CD4-positive, alpha-beta T cell (primary cell): ENCODE data around the gene IFI6. TPM values are rescaled to one million over a fixed set of nuclear protein-coding genes. Genes with fewer than 3 reads are reported as not detected.

Experiments
- ATAC-seq: fragments of 200-7000 bp; cut with Tn5 transposase; one replicate; pipeline ENCODE4 v1.10.0; 2022; ENCODE audit warnings: mild to moderate bottlenecking; ENCODE audit not compliant: poor library complexity
- CTCF ChIA-PET: fragments of 350-600 bp; sonication (Branson Sonifier 250); formaldehyde crosslinking; loops from one replicate; lab custom pipeline; 2021; ENCODE audit warnings: antibody characterized with exemption, inconsistent platforms; lab: Charles Lee
- POLR2A ChIA-PET: fragments of 350-600 bp; sonication (Branson Sonifier 250); formaldehyde crosslinking; loops from one replicate; lab custom pipeline; 2021; ENCODE audit warnings: antibody characterized with exemption, inconsistent platforms; lab: Charles Lee
- DNase-seq, 14 experiments: peaks; one replicate each; pipeline ENCODE4 v3.0.0-alpha.2; 2013 to 2020; ENCODE audit warnings: mixed read lengths in 2 of 14
- H3K27ac ChIP-seq, 2 donors: one replicate each; pipeline versions ENCODE4 v1.5.1 to v1.7.0; 2013; ENCODE audit warnings: low read length in 2 of 2, low read depth in 1 of 2, mild to moderate bottlenecking in 1 of 2
- H3K27me3 ChIP-seq, 2 experiments: 1 replicate in 1 of 2; 2 replicates in 1 of 2; pipeline versions ENCODE4 v1.6.1 to v1.7.0; 2013; ENCODE audit warnings: low read length in 2 of 2, control low read depth in 1 of 2, mild to moderate bottlenecking in 1 of 2, moderate library complexity in 1 of 2; ENCODE audit not compliant: insufficient read depth in 2 of 2, control insufficient read depth in 1 of 2
- H3K36me3 ChIP-seq: one replicate; pipeline ENCODE4 v1.6.1; 2013; ENCODE audit warnings: low read length, control low read depth; ENCODE audit not compliant: insufficient read depth
- H3K4me1 ChIP-seq: one replicate; pipeline ENCODE4 v1.6.1; 2013; ENCODE audit warnings: low read length, control low read depth; ENCODE audit not compliant: insufficient read depth
- H3K4me3 ChIP-seq: one replicate; pipeline ENCODE4 v1.5.1; 2013; ENCODE audit warnings: mild to moderate bottlenecking, low read length, moderate library complexity
- H3K9me3 ChIP-seq, 2 experiments: 1 replicate in 1 of 2; 2 replicates in 1 of 2; pipeline versions ENCODE4 v1.6.1 to v1.7.0; 2013; ENCODE audit warnings: low read length in 2 of 2, mild to moderate bottlenecking in 2 of 2, control low read depth in 1 of 2, moderate library complexity in 1 of 2; ENCODE audit not compliant: control insufficient read depth in 1 of 2, insufficient read depth in 1 of 2
- H3K27ac Mint-ChIP-seq: one replicate; pipeline ENCODE4 v1.8.0; 2020; ENCODE audit warnings: mixed read lengths
- H3K27me3 Mint-ChIP-seq: one replicate; pipeline ENCODE4 v1.8.0; 2021; ENCODE audit warnings: mixed read lengths
- H3K36me3 Mint-ChIP-seq: one replicate; pipeline ENCODE4 v1.8.0; 2021; ENCODE audit warnings: low read depth, mixed read lengths
- H3K4me1 Mint-ChIP-seq: one replicate; pipeline ENCODE4 v1.8.0; 2021; ENCODE audit warnings: low read depth, mixed read lengths
- H3K4me3 Mint-ChIP-seq: one replicate; pipeline ENCODE4 v1.8.0; 2020; ENCODE audit warnings: mild to moderate bottlenecking, mixed read lengths
- H3K9me3 Mint-ChIP-seq: one replicate; pipeline ENCODE4 v1.8.0; 2020; ENCODE audit warnings: mixed read lengths
- intact Hi-C, 2 experiments: fragments of 100-400 bp; cut with DNase I in 1 of 2; cut with micrococcal nuclease in 1 of 2; formaldehyde crosslinking; loops; one replicate each; pipeline versions ENCODE4 v1.15.1 to v1.9.0; 2023 to 2025; cut with DNase I, micrococcal nuclease
- total RNA-seq, 174 experiments: library from RNA in 2 of 174; stranded (reverse) in 2 of 174; gene quantifications; one replicate each; pipeline ENCODE4 v1.2.3 and lab custom pipeline; 2021 to 2026
- TF ChIP-seq, protein P1 (sequence below): fragments of 200-600 bp; IDR thresholded peaks from one replicate; pipeline ENCODE4 v1.8.0; 2022; ENCODE audit warnings: antibody characterized with exemption, mild to moderate bottlenecking

The IFI6 gene
- total RNA-seq, 2 experiments from 2014 or later = 33.6 to 36.2 TPM

GRCh38 chr1:27669876-27670275, 2.1 kb downstream of the IFI6 start:
- DNase-seq = peak in 1 of 14 experiments; percentile 13
- Histone ChIP-seq H3K27ac (no peak overlapping the region), H3K27me3 (no peaks in the 10 kb centered on the region), H3K4me3 (no peak overlapping the region), H3K4me1 (peaks cover 40% of the 10 kb centered on the region), H3K9me3 (no peaks in the 10 kb centered on the region), H3K36me3 (peaks cover 10% of the 10 kb centered on the region)
- H3K36me3 Mint-ChIP-seq = peaks cover 27% of the 10 kb centered on the region
- H3K27ac Mint-ChIP-seq = peak overlapping the region; percentile 85
- no peaks in the 10 kb centered on the region for H3K9me3 Mint-ChIP-seq
- H3K4me1 Mint-ChIP-seq = peaks cover 39% of the 10 kb centered on the region
- intact Hi-C loops = loop anchor here (1.0 to 10.0 kb wide), 6 partner anchors 49 to 368 kb away; partner anchors contain the start of genes FAM76A (in 1 of the 2) and STX12 (in 1 of the 2)
- TF ChIP-seq, protein P1, sequence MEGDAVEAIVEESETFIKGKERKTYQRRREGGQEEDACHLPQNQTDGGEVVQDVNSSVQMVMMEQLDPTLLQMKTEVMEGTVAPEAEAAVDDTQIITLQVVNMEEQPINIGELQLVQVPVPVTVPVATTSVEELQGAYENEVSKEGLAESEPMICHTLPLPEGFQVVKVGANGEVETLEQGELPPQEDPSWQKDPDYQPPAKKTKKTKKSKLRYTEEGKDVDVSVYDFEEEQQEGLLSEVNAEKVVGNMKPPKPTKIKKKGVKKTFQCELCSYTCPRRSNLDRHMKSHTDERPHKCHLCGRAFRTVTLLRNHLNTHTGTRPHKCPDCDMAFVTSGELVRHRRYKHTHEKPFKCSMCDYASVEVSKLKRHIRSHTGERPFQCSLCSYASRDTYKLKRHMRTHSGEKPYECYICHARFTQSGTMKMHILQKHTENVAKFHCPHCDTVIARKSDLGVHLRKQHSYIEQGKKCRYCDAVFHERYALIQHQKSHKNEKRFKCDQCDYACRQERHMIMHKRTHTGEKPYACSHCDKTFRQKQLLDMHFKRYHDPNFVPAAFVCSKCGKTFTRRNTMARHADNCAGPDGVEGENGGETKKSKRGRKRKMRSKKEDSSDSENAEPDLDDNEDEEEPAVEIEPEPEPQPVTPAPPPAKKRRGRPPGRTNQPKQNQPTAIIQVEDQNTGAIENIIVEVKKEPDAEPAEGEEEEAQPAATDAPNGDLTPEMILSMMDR = no peak
- CTCF ChIA-PET = interaction anchor here (0.6 to 4.0 kb wide), 42 partner anchors 9 to 372 kb away, joined by 3 to 44 read pairs (median 4); partner anchors contain the start of genes FAM76A, MAP3K6, PPP1R8 and STX12
- ATAC-seq = no peak
- POLR2A ChIA-PET = interaction anchor here (0.5 to 2.3 kb wide), 9 partner anchors 56 to 1105 kb away, joined by 3 to 22 read pairs (median 4); partner anchors contain the start of genes AHDC1, FAM76A, PPP1R8 and STX12
- no peaks in the 10 kb centered on the region for H3K27me3 Mint-ChIP-seq
- H3K4me3 Mint-ChIP-seq = peak overlapping the region; percentile 78

- H3K27ac Mint-ChIP-seq = peak overlapping the region; percentile 71
- H3K4me1 Mint-ChIP-seq = peaks cover 39% of the 10 kb centered on the region
- intact Hi-C loops = loop anchor here (1.0 to 10.0 kb wide), 5 partner anchors 50 to 367 kb away; partner anchors contain the start of gene FAM76A (in 1 of the 2)
- peak overlapping the region; percentile 52 for H3K4me3 ChIP-seq
- peaks cover 40% of the 10 kb centered on the region for H3K4me1 ChIP-seq
- peaks cover 10% of the 10 kb centered on the region for H3K36me3 ChIP-seq
- H3K27ac ChIP-seq = no peak overlapping the region
- no peaks in the 10 kb centered on the region for H3K9me3 ChIP-seq
- TF ChIP-seq, protein P1 = peak; percentile 91
- CTCF ChIA-PET = interaction anchor here (0.6 to 4.0 kb wide), 42 partner anchors 8 to 369 kb away, joined by 3 to 44 read pairs (median 4); partner anchors contain the start of genes FAM76A, MAP3K6, PPP1R8 and STX12
- DNase-seq (peak; percentile 77 to 94 (median 88)), ATAC-seq (peak; percentile 55)
- no peaks in the 10 kb centered on the region for H3K9me3 Mint-ChIP-seq
- no peaks in the 10 kb centered on the region for H3K27me3 Mint-ChIP-seq
- peak overlapping the region; percentile 78 for H3K4me3 Mint-ChIP-seq
- H3K27me3 ChIP-seq = no peaks in the 10 kb centered on the region
- H3K36me3 Mint-ChIP-seq = peaks cover 27% of the 10 kb centered on the region
- POLR2A ChIA-PET = interaction anchor here (0.5 to 2.3 kb wide), 9 partner anchors 55 to 1106 kb away, joined by 3 to 22 read pairs (median 4); partner anchors contain the start of genes AHDC1, FAM76A, PPP1R8 and STX12
These were observed 2.9 kb downstream of the IFI6 start for GRCh38 chr1:27668808-27669723.

GRCh38 chr1:27668121-27668807, 3.7 kb downstream of the IFI6 start:
- H3K9me3 ChIP-seq = no peaks in the 10 kb centered on the region
- TF ChIP-seq, protein P1 = no peak
- ChIA-PET CTCF (no interaction called here), POLR2A (no interaction called here)
- no peaks in the 10 kb centered on the region for H3K27me3 Mint-ChIP-seq
- H3K4me3 Mint-ChIP-seq = peak overlapping the region; percentile 31
- peaks cover 39% of the 10 kb centered on the region for H3K4me1 Mint-ChIP-seq
- peaks cover 28% of the 10 kb centered on the region for H3K36me3 Mint-ChIP-seq
- peaks cover 10% of the 10 kb centered on the region for H3K36me3 ChIP-seq
- H3K9me3 Mint-ChIP-seq = no peaks in the 10 kb centered on the region
- intact Hi-C loops = loop anchor here in 1 of 2 experiments (2.0 to 10.0 kb wide), 4 partner anchors 57 to 366 kb away; partner anchors contain the start of gene FAM76A
- no peak overlapping the region for H3K4me3 ChIP-seq
- H3K27ac Mint-ChIP-seq = no peak overlapping the region
- no peak overlapping the region for H3K27ac ChIP-seq
- peak in 1 of 14 experiments; percentile 35 for DNase-seq
- ATAC-seq = no peak
- no peaks in the 10 kb centered on the region for H3K27me3 ChIP-seq
- H3K4me1 ChIP-seq = peaks cover 43% of the 10 kb centered on the region
